HG03354 (cell line): Measurements from ENCODE around the gene TBL1Y.
"Not testable (repeated sequence)": the region's sequence is repeated elsewhere in the genome, so short reads cannot be mapped to it uniquely, and the experiment has no call there.

Source experiments
- ATAC-seq: cut with Tn5 transposase; IDR thresholded peaks from one replicate; pipeline ENCODE4 v1.9.1; 2021; ENCODE audit warnings: mild to moderate bottlenecking; ENCODE audit not compliant: unreplicated experiment, poor library complexity, severe bottlenecking

TBL1Y gene

GRCh38 chrY:7052461-7052860 lies 142.0 kb downstream of the TBL1Y start:
- not testable (repeated sequence) for ATAC-seq

GRCh38 chrY:7056886-7057285 lies 146.4 kb downstream of the TBL1Y start:
- no peak for ATAC-seq

GRCh38 chrY:7078725-7079124 lies 168.2 kb downstream of the TBL1Y start:
- no peak for ATAC-seq

- ATAC-seq: not testable (repeated sequence)
These were observed 170.1 kb downstream of the TBL1Y start for GRCh38 chrY:7080548-7080947.

GRCh38 chrY:7085606-7086005 lies 175.1 kb downstream of the TBL1Y start:
- no peak for ATAC-seq

GRCh38 chrY:7092836-7093235 lies 182.3 kb downstream of the TBL1Y start:
- ATAC-seq: no peak

- ATAC-seq: no peak
These were observed 183.9 kb downstream of the TBL1Y start for GRCh38 chrY:7094365-7094764.

- no peak for ATAC-seq
These were observed 186.5 kb downstream of the TBL1Y start for GRCh38 chrY:7097021-7097420.

GRCh38 chrY:7099742-7100141 lies 189.2 kb downstream of the TBL1Y start:
- no peak for ATAC-seq

- no peak for ATAC-seq
These were observed 192.2 kb downstream of the TBL1Y start for GRCh38 chrY:7102680-7103079.

GRCh38 chrY:7107179-7107578 lies 196.7 kb downstream of the TBL1Y start:
- ATAC-seq: no peak

- no peak for ATAC-seq
These were observed 199.6 kb downstream of the TBL1Y start for GRCh38 chrY:7110086-7110485.

- no peak for ATAC-seq
These were observed 205.4 kb downstream of the TBL1Y start for GRCh38 chrY:7115871-7116270.

GRCh38 chrY:7122202-7122601 lies 211.7 kb downstream of the TBL1Y start:
- no peak for ATAC-seq

- ATAC-seq: no peak
These were observed 214.9 kb downstream of the TBL1Y start for GRCh38 chrY:7125136-7126056.

GRCh38 chrY:7128211-7128610 lies 217.7 kb downstream of the TBL1Y start:
- ATAC-seq: no peak
